ENCODE data around the gene NSUN2. TPM values are rescaled to one million over a fixed set of nuclear protein-coding genes. Genes with fewer than 3 reads are reported as not detected.

The NSUN2 gene
- total and polyA plus RNA-seq, 2 experiments from 2014 or later: 65.4 to 112 TPM

- TF ChIP-seq ZNF462 (CRISPR knock-in tag; IDR thresholded peaks at IDR 0.05): no peak
- no peak for TF ChIP-seq JUNB (IDR thresholded peaks at IDR 0.05; ENCODE audit: unreplicated experiment)
- no peak for TF ChIP-seq CTCF (conservative IDR thresholded peaks at IDR 0.05; ENCODE audit: low read depth in 2 of 2)
- TF ChIP-seq ZNF331 (CRISPR knock-in tag; IDR thresholded peaks at IDR 0.05; ENCODE audit: low read depth): no peak
- no peak for TF ChIP-seq EZH2phosphoT487 (IDR thresholded peaks at IDR 0.05; ENCODE audit: unreplicated experiment)
- TF ChIP-seq EZH2 (IDR thresholded peaks at IDR 0.05; ENCODE audit: low read depth, unreplicated experiment): no peak
- no peak for TF ChIP-seq ZNF114 (CRISPR knock-in tag; IDR thresholded peaks at IDR 0.05)
- no peak for TF ChIP-seq NANOG (IDR thresholded peaks at IDR 0.05; ENCODE audit: borderline replicate concordance)
- TF ChIP-seq POLR2AphosphoS5 (IDR thresholded peaks at IDR 0.05; ENCODE audit: low read depth): no peak
Measured at GRCh38 chr5:6550628-6551027, 82.2 kb downstream of the NSUN2 start (continued).

Other genes with a start within 250 kb of the NSUN2 start
- gene UBE2QL1, start 184.2 kb downstream of the NSUN2 start, total RNA-seq (2014; rRNA removed; shearing (Covaris generic)): 0.82 and 0.83 TPM in 2 replicates
- gene UBE2QL1, start 184.2 kb downstream of the NSUN2 start, polyA plus RNA-seq (2016; fragmentation: Nextera tagmentation; extraction: Ambion mirVana): 0.40 and 0.43 TPM in 2 replicates
- gene SRD5A1, start 396 bp upstream of the NSUN2 start, total RNA-seq (2014; rRNA removed; shearing (Covaris generic)): 69.6 and 87.3 TPM in 2 replicates
- 17.9 and 18.2 TPM in 2 replicates for gene SRD5A1, start 396 bp upstream of the NSUN2 start, polyA plus RNA-seq (2016; fragmentation: Nextera tagmentation; extraction: Ambion mirVana)
- gene TENT4A, start 80.4 kb upstream of the NSUN2 start, total RNA-seq (2014; rRNA removed; shearing (Covaris generic)): 20.2 and 24.0 TPM in 2 replicates
- gene TENT4A, start 80.4 kb upstream of the NSUN2 start, polyA plus RNA-seq (2016; fragmentation: Nextera tagmentation; extraction: Ambion mirVana): 5.2 and 5.3 TPM in 2 replicates